ENCODE results near the gene ZBTB17.

The ZBTB17 gene

GRCh38 chr1:15946571-15947381, 29.1 kb downstream of the ZBTB17 start:
- no peak for DNase-seq

GRCh38 chr1:15945832-15946448, 30.0 kb downstream of the ZBTB17 start:
- DNase-seq = no peak

- no peak for DNase-seq
Observed at GRCh38 chr1:15945011-15945831, 30.7 kb downstream of the ZBTB17 start.

GRCh38 chr1:15944308-15945010, 31.4 kb downstream of the ZBTB17 start:
- no peak for DNase-seq

- DNase-seq = no peak
Observed at GRCh38 chr1:15943992-15944307, 32.0 kb downstream of the ZBTB17 start.

GRCh38 chr1:15943328-15943991, 32.4 kb downstream of the ZBTB17 start:
- no peak for DNase-seq

- DNase-seq = no peak
Observed at GRCh38 chr1:15942661-15943327, 33.1 kb downstream of the ZBTB17 start.

- no peak for DNase-seq
Observed at GRCh38 chr1:15941899-15942660, 33.8 kb downstream of the ZBTB17 start.

GRCh38 chr1:15941044-15941840, 34.7 kb downstream of the ZBTB17 start:
- no peak for DNase-seq

- DNase-seq = no peak
Observed at GRCh38 chr1:15940110-15941043, 35.5 kb downstream of the ZBTB17 start.

- DNase-seq = no peak
Observed at GRCh38 chr1:15939181-15940109, 36.5 kb downstream of the ZBTB17 start.

GRCh38 chr1:15938628-15939161, 37.2 kb downstream of the ZBTB17 start:
- DNase-seq = no peak

GRCh38 chr1:15937706-15938168, 38.2 kb downstream of the ZBTB17 start:
- DNase-seq = no peak

- DNase-seq = no peak
Observed at GRCh38 chr1:15937146-15937545, 38.8 kb downstream of the ZBTB17 start.

GRCh38 chr1:15936025-15936424, 39.9 kb downstream of the ZBTB17 start:
- no peak for DNase-seq

GRCh38 chr1:15935056-15935950, 40.6 kb downstream of the ZBTB17 start:
- no peak for DNase-seq

Data from activated naive CD4-positive, alpha-beta T cell treated with anti-CD3 and anti-CD28 coated beads, Interleukin-2, amount 50 U/mL, for 16 hours (primary cell).